HFFc6 (cell line): ENCODE data around the gene IL17C. TPM values are rescaled to one million over a fixed set of nuclear protein-coding genes. Genes with fewer than 3 reads are reported as not detected.

Experiments used
- DNase-seq: peaks from one replicate; pipeline ENCODE4 v3.0.0-alpha.2; 2018
- H3K27ac Mint-ChIP-seq: 2 replicates; pipeline ENCODE4 v1.8.0; 2020; ENCODE audit warnings: mild to moderate bottlenecking, mixed read lengths
- H3K27me3 Mint-ChIP-seq: 2 replicates; pipeline ENCODE4 v1.8.0; 2021; ENCODE audit warnings: mild to moderate bottlenecking, moderate library complexity, mixed read lengths; ENCODE audit not compliant: insufficient read depth
- H3K36me3 Mint-ChIP-seq: 2 replicates; pipeline ENCODE4 v1.8.0; 2021; ENCODE audit warnings: low read depth, mixed read lengths
- H3K4me1 Mint-ChIP-seq: 2 replicates; pipeline ENCODE4 v1.8.0; 2020; ENCODE audit warnings: low read depth, mixed read lengths
- H3K4me3 Mint-ChIP-seq: 2 replicates; pipeline ENCODE4 v1.8.0; 2020; ENCODE audit warnings: mild to moderate bottlenecking, moderate library complexity, mixed read lengths
- H3K9me3 Mint-ChIP-seq: 2 replicates; pipeline ENCODE4 v1.8.0; 2020; ENCODE audit warnings: mild to moderate bottlenecking, mixed read lengths
- total RNA-seq, 6 experiments: library from RNA; stranded (reverse); fragmentation: NEBNext Ultra II Directional; extraction: Animal tissue kit (Norgen Biotek cat#: 25700); gene quantifications; 2 replicates in 1 of 6; 3 replicates in 5 of 6; pipeline ENCODE4 v1.2.3, GENCODE V29; 2021
- TF ChIP-seq, protein P1 (sequence below): fragments of 200-600 bp; sonication (generic); IDR thresholded peaks from 2 replicates; pipeline ENCODE4 v1.5.0; 2021; ENCODE audit warnings: antibody characterized with exemption, mild to moderate bottlenecking

The IL17C gene
- total RNA-seq, 6 experiments from 2014 or later: not detected

DNA sequence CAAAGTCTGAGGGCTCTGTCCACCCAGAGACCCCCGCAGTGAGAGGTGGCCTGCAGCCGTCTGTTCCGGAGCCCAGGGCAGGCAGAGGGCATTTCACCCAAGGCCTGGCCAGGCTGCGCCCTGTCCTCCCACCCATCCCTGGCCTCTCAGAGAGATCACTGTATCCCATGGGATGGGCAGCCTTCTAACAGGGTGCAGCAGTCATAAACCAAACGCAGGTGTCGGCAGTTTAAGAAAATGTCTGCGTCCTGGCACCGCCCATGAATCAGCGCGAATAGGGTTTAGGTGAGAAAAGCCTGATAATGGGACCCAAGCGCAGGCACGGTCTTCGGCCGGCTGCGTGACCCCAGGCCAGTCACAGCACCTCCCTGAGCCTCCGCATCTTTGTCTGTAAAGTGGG, 7.1 kb downstream of the IL17C start:
- TF ChIP-seq, protein P1, sequence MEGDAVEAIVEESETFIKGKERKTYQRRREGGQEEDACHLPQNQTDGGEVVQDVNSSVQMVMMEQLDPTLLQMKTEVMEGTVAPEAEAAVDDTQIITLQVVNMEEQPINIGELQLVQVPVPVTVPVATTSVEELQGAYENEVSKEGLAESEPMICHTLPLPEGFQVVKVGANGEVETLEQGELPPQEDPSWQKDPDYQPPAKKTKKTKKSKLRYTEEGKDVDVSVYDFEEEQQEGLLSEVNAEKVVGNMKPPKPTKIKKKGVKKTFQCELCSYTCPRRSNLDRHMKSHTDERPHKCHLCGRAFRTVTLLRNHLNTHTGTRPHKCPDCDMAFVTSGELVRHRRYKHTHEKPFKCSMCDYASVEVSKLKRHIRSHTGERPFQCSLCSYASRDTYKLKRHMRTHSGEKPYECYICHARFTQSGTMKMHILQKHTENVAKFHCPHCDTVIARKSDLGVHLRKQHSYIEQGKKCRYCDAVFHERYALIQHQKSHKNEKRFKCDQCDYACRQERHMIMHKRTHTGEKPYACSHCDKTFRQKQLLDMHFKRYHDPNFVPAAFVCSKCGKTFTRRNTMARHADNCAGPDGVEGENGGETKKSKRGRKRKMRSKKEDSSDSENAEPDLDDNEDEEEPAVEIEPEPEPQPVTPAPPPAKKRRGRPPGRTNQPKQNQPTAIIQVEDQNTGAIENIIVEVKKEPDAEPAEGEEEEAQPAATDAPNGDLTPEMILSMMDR: no peak
- H3K9me3 Mint-ChIP-seq: no peaks in the 10 kb centered on the region
- no peak for DNase-seq
- no peaks in the 10 kb centered on the region; the same call in 1 of the 2 replicates for H3K36me3 Mint-ChIP-seq
- H3K4me3 Mint-ChIP-seq: no peak overlapping the region
- no peaks in the 10 kb centered on the region for H3K4me1 Mint-ChIP-seq
- H3K27ac Mint-ChIP-seq: no peak overlapping the region
- H3K27me3 Mint-ChIP-seq: peaks cover 8% of the 10 kb centered on the region; the same call in 1 of the 2 replicates

DNA sequence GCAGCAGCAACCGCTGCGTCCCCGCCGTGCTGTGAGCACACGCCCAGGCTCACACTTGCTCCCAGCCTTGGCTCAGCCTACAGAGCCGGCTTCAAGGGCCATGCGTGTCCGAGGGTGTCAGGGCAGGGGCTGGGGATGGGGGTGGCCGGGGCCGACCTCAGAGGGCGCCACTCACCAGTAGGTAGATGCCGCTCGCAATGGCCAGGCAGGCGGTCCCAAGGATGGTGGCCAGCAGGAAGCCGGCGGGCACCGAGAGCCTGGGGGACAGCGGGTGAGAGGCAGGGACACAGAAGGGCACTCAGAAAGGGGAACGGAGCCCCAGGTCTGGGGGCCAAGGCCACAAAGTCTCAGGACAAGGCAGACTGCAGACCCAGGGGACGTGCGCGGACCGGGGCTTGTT, 7.6 kb downstream of the IL17C start:
- TF ChIP-seq, protein P1: no peak

DNA sequence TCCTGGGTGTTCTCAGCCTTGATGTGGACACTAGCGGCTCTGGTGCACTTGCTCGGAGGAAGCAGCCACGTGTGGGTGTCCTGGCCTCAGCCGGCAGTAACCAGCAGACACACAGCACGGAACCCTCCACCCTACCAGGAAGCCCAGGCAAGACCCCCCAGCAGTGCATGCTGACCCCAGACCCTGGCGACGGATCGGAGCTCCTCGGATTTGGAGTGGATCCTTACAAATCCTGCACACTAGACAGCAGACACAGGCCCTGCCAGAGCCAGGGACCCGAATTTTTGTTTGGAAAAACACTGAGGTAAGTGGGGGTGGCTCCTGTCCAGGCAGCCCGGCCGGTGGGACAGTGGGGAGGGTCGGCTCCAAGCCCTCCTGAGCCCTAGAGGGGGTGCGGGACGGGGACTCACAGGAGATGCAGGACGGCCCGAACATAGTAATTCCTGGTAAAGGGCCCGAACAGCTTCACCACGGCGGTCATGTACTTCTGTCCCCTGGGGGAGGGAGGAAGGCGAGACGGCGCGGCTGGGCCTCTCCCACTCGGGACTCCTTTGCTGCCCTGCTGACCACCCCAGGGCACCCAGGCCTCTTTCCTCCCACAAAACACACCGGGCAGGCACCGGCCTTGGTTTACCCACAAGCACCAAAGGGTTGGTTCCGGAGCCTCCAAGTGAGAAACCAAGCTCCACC, 8.1 kb downstream of the IL17C start:
- H3K4me3 Mint-ChIP-seq: no peak overlapping the region
- no peaks in the 10 kb centered on the region for H3K9me3 Mint-ChIP-seq
- no peaks in the 10 kb centered on the region for H3K4me1 Mint-ChIP-seq
- no peak overlapping the region for H3K27ac Mint-ChIP-seq
- TF ChIP-seq, protein P1: no peak
- H3K27me3 Mint-ChIP-seq: peaks cover 5% of the 10 kb centered on the region; the same call in 1 of the 2 replicates
- no peak for DNase-seq
- no peaks in the 10 kb centered on the region; the same call in 1 of the 2 replicates for H3K36me3 Mint-ChIP-seq

More for the DNA sequence above, 7.6 kb downstream of the IL17C start:
- Mint-ChIP-seq H3K27me3 (peaks cover 5% of the 10 kb centered on the region; the same call in 1 of the 2 replicates), H3K4me3 (no peak overlapping the region), H3K36me3 (no peaks in the 10 kb centered on the region; the same call in 1 of the 2 replicates), H3K27ac (no peak overlapping the region), H3K4me1 (no peaks in the 10 kb centered on the region), H3K9me3 (no peaks in the 10 kb centered on the region)
- DNase-seq: no peak

DNA sequence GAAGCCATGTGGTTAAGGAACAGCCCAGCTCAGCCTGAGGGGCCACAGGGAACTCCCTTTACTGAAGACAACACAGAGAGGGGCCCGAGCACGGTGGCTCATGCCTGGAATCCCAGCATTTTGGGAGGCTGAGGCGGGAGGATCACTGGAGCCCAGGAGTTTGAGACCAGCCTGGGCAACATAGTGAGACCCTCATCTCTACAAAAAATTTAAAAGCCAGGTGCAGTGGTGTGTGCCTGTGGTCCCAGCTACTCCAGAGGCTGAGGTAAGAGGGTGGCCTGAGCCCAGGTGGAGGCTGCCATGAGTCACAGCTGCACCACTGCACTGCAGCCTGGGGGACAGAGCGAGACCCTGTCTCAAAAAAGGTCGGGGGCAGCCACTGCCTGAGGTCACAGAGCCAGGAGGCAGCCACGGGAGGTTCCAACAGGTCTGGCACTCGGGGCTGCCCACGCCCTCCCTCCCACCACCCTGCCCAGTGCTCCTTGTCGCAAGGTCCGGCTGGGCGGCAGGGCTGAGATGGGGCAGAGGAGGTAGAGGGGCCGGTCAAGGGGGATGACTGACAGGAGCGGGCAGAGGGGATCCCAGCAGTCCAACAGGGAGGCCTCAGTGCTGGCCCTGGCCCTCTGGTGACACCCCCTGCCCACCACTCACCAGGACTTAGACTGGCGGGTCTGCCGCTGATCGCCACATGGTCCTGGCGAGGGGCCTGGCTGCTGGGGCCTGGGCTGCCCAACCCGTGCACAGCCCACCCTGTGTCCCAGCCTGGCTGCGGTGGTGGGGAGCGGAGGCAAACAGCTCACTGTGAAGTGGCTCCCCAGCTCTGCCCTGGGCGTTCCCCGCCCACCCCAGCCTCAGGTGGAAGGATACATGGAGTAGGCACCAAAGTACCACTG, 9.1 kb downstream of the IL17C start:
- no peaks in the 10 kb centered on the region for H3K9me3 Mint-ChIP-seq
- H3K27ac Mint-ChIP-seq: no peak overlapping the region
- H3K4me1 Mint-ChIP-seq: no peaks in the 10 kb centered on the region
- no peaks in the 10 kb centered on the region; the same call in 1 of the 2 replicates for H3K36me3 Mint-ChIP-seq
- H3K27me3 Mint-ChIP-seq: peaks cover 3% of the 10 kb centered on the region; the same call in 1 of the 2 replicates
- no peak for DNase-seq
- H3K4me3 Mint-ChIP-seq: no peak overlapping the region
- TF ChIP-seq, protein P1: no peak

DNA sequence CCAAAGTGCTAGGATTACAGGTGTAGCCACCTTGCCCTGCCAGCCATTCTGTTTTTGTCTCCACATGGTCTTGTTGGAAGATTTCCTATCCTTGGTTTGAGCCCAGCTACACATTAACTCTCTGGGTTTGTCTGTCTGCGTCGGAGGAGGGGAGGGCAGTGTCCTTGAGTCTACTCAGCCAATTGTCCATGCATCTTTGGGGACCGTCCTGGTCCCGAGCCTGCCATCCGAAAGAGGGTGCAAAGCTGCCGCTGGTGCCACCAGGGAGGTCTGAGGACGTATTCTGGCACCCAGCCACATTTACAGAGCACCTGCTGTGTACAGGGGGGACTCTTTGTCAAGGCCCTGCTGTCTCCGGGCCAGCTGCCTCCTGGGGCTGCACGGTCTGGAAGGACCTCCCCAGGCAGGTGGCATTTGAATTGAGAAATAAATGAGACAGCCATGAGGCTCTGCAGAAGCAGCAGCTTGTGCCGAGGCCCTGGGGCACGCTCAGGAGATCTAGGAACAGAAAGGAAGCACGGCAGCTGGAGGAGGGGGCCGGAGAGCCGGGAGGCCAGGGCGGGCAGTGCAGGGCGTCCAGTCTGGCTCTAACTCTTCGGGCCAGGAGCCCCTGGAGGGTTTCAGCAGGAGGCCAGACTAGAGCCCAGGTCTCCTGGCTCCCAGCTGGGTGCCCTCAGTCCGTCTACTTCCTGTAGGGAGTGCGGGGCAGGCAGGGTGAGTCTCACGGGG, 11.0 kb downstream of the IL17C start:
- Mint-ChIP-seq H3K4me3 (peak overlapping the region; percentile 29; the same call in 1 of the 2 replicates), H3K9me3 (no peaks in the 10 kb centered on the region), H3K27ac (no peak overlapping the region), H3K27me3 (peaks cover 3% of the 10 kb centered on the region; the same call in 1 of the 2 replicates), H3K4me1 (no peaks in the 10 kb centered on the region), H3K36me3 (no peaks in the 10 kb centered on the region; the same call in 1 of the 2 replicates)
- no peak for DNase-seq
- TF ChIP-seq, protein P1: no peak
